ENCODE results near the gene MPRIP. TPM values are rescaled to one million over a fixed set of nuclear protein-coding genes. Genes with fewer than 3 reads are reported as not detected.
A peak's percentile ranks its signal among the peaks of the same experiment; 100 is the strongest.

The MPRIP gene
- total RNA-seq, 1 donor from 2014 or later: 137 TPM

GRCh38 chr17:17028878-17029535 is 13.2 kb upstream of the MPRIP start:
- no peak for DNase-seq (ENCODE audit: low read depth)

- DNase-seq (ENCODE audit: low read depth): no peak
Measured at GRCh38 chr17:17029938-17030337, 12.3 kb upstream of the MPRIP start.

- peak; percentile 88 for DNase-seq (ENCODE audit: low read depth)
Measured at GRCh38 chr17:17030515-17031211, 11.6 kb upstream of the MPRIP start.

GRCh38 chr17:17032131-17032692 is 10.0 kb upstream of the MPRIP start:
- peak; percentile 95 for DNase-seq (ENCODE audit: low read depth)

GRCh38 chr17:17033466-17033865 is 8.8 kb upstream of the MPRIP start:
- DNase-seq (ENCODE audit: low read depth): peak; percentile 54

GRCh38 chr17:17034026-17034425 is 8.2 kb upstream of the MPRIP start:
- DNase-seq (ENCODE audit: low read depth): no peak

GRCh38 chr17:17034496-17035075 is 7.7 kb upstream of the MPRIP start:
- no peak for DNase-seq (ENCODE audit: low read depth)

- DNase-seq (ENCODE audit: low read depth): no peak
Measured at GRCh38 chr17:17035490-17035889, 6.8 kb upstream of the MPRIP start.

- peak; percentile 67 for DNase-seq (ENCODE audit: low read depth)
Measured at GRCh38 chr17:17035920-17036523, 6.2 kb upstream of the MPRIP start.

- peak; percentile 77 for DNase-seq (ENCODE audit: low read depth)
Measured at GRCh38 chr17:17036524-17036998, 5.7 kb upstream of the MPRIP start.

DNA sequence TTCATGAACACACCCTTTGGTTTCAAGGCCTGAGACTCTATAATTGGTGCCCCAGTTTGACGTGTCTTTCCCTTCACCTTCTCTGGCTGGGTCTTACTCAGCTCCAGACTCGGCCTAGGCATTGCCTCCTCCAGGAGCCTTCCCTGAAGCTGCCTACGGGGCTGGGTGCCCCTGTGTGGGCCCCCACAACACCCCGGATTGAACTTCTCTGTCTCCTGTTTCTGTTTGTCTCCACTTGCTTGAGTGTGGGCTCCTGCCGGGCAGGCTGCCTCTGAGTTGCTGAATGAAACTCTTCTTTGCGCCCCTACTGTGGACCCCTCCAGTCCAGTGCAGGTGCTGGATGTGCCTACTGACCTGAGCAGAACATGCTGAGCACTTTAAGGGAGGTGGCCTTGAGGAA is 2.3 kb upstream of the MPRIP start:
- no peak for DNase-seq (ENCODE audit: low read depth)

GRCh38 chr17:17041018-17041521 is 1.2 kb upstream of the MPRIP start:
- DNase-seq (ENCODE audit: low read depth): peak; percentile 99

DNA sequence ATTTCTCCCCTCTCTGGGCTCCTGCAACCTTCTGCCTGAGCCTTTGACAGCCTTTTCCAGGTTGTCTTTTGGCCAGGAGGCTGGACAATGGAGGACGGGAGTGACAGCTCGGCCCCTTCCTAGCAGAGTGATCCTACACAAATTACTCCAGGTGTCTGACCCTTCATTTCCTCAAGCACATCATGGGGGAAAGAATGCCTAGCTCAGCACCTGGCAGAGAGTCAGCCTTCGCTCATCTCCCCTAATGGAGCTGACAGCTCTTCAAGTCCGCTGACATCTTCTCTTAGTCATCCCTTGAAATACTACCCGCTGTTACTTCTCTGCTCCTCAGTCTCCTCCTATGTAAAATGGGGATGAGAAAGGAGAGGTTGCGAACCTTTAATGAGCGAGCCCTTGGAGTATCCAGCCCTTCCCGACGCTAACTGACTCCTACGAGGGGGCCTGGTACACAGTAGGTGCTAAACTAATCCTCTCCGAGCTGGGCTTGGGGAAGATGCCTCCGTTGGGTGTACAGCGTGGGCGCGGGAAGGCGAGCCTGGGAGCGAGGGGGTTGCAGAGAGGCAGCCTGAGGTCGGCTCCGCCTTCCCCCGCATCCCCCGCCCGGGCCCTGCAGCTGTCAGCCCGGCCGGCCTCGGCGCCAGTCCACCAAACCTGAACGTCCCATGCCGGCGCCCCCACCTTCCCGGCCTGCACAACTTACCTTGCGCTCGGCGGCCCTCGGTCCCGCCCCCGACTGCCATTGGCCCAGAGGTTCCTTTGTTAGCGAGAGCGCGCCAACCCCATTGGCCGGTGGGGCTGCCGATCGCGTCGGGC is 480 bp upstream of the MPRIP start:
- peak; percentile 99 for DNase-seq (ENCODE audit: low read depth)

GRCh38 chr17:17042851-17043460 is 699 bp downstream of the MPRIP start:
- DNase-seq (ENCODE audit: low read depth): no peak

- no peak for DNase-seq (ENCODE audit: low read depth)
Measured at GRCh38 chr17:17043461-17044271, 1.4 kb downstream of the MPRIP start.

- peak; percentile 91 for DNase-seq (ENCODE audit: low read depth)
Measured at GRCh38 chr17:17044846-17045561, 2.7 kb downstream of the MPRIP start.

DNA sequence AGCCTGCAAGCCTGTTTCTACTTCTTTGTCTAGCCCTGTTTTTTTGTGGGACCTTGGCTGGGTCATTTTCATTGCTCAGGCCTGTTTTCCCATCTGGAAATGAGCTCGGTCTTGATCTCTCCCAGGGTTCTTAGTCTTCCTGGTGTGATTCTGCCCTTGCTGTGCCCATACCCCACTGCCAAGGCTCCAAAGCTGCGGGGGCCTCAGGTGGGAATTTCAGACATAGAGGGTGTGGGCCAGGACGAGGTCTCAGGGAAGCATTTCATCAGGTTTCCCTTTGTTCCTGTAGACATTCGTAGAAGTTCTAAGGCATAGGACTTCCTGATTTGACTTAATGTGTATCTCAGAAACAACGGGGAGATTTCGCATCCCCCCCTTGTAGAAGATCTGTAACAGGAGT is 5.8 kb downstream of the MPRIP start:
- no peak for DNase-seq (ENCODE audit: low read depth)
